ENCODE measurements around the gene CCDC144A. TPM values are rescaled to one million over a fixed set of nuclear protein-coding genes. Genes with fewer than 3 reads are reported as not detected.
A peak's percentile ranks its signal among the peaks of the same experiment; 100 is the strongest.
"Not testable (repeated sequence)": the region's sequence is repeated elsewhere in the genome, so short reads cannot be mapped to it uniquely, and the experiment has no call there.

Gene CCDC144A
- total RNA-seq, 1 experiment from 2014 or later: 0.42 TPM

- not testable (repeated sequence) for DNase-seq (ENCODE audit: low read depth)
Measured at GRCh38 chr17:16757520-16757919, 67.5 kb downstream of the CCDC144A start.

DNA sequence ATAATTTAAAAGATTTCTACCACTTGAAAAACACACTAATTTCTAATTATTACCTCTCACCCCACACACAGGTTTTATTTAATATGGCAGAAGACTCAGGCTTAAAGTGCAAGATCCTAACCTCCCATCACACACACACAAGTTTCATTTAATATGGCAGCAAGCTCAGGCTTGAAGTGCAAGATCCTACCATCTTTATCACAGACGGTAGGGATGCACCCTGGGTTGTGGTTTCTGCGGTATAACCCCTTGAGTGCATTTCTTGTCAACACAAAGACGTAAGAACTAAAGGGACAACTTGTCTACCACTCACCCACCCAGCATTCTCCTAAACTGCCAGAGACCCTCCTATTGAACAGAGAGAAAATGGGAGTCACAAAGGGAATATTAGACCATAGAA is 68.1 kb downstream of the CCDC144A start:
- not testable (repeated sequence) for DNase-seq (ENCODE audit: low read depth)

GRCh38 chr17:16768290-16769175 is 78.5 kb downstream of the CCDC144A start:
- not testable (repeated sequence) for DNase-seq (ENCODE audit: low read depth)

- not testable (repeated sequence) for DNase-seq (ENCODE audit: low read depth)
Measured at GRCh38 chr17:16772394-16773145, 82.5 kb downstream of the CCDC144A start.

GRCh38 chr17:16773146-16773522 is 83.1 kb downstream of the CCDC144A start:
- not testable (repeated sequence) for DNase-seq (ENCODE audit: low read depth)

DNA sequence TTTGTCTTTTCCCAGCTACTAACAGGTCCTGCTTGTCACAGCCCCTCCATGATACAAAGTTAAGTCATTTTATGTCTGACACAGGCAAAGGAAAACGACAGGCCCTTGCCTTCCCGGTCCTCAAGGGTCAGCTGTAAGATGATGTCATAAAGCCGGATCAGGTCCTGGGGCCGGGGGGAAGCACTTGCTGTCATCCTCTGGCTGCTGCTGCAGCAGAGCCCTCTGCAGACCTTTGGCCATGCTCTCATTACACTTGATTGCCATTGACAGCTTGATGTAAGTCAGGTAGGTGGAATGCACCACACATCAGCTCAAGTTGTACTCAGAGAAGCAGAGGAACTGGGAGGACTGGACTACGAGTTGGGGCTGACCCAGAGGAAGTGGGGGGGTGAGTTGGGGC is 97.8 kb downstream of the CCDC144A start:
- DNase-seq (ENCODE audit: low read depth): not testable (repeated sequence)

- DNase-seq (ENCODE audit: low read depth): not testable (repeated sequence)
Measured at GRCh38 chr17:16788889-16789536, 99.0 kb downstream of the CCDC144A start.

GRCh38 chr17:16789622-16790021 is 99.6 kb downstream of the CCDC144A start:
- not testable (repeated sequence) for DNase-seq (ENCODE audit: low read depth)

GRCh38 chr17:16790313-16790871 is 100.4 kb downstream of the CCDC144A start:
- not testable (repeated sequence) for DNase-seq (ENCODE audit: low read depth)

- DNase-seq (ENCODE audit: low read depth): not testable (repeated sequence)
Measured at GRCh38 chr17:16794215-16794614, 104.2 kb downstream of the CCDC144A start.

DNA sequence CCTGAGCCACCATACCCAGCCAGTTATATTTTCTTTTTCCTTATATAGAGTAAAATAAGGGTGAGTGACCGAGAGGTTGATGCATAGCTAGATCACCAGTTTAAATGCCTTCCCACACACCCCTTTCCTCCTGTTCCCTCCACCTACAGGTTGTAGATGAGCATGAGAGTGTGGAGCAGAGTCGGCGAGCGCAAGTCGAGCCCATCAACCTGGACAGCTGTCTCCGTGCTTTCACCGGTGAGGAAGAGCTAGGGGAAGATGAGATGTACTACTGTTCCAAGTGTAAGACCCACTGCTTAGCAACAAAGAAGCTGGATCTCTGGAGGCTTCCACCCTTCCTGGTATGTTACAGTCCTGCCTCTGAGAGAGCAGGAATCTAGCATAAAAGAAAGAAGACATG is 105.9 kb downstream of the CCDC144A start:
- not testable (repeated sequence) for DNase-seq (ENCODE audit: low read depth)

DNA sequence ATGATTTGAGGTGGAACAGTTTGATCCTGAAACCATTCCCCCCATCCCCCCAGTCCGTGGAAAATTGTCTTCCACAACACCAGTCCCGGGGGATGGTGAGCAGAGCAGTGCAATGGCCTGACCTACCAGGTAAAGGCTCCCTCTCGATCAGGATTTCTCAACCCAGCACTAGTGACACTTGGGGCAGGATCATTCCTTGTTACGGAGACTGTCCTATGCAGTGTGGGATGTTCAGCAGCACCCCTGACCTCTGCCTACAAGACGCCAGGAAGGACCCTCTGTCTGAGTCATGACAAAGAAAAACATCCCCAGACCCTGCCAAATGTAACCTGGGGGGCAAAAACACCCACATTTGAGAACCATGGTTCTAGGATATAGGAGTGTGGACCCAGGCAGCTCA is 114.8 kb downstream of the CCDC144A start:
- DNase-seq (ENCODE audit: low read depth): not testable (repeated sequence)

DNA sequence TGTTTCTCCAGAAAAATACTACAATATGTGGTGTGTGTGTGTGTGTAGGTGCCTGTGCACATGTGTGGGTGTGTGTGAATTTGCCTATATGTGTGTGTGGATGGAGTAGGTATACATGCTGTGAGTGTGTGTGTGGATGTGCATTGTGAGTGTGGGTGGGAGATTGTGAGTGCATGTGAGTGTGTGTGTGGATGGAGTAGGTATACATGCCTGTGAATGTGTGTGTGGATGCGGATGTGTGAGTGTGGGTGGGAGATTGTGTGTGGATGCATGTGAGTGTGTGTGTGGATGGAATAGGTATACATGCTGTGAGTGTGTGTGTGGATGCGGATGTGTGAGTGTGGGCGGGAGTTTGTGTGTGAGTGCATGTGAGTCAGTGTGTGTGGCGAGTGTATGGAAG is 116.6 kb downstream of the CCDC144A start:
- DNase-seq (ENCODE audit: low read depth): not testable (repeated sequence)

DNA sequence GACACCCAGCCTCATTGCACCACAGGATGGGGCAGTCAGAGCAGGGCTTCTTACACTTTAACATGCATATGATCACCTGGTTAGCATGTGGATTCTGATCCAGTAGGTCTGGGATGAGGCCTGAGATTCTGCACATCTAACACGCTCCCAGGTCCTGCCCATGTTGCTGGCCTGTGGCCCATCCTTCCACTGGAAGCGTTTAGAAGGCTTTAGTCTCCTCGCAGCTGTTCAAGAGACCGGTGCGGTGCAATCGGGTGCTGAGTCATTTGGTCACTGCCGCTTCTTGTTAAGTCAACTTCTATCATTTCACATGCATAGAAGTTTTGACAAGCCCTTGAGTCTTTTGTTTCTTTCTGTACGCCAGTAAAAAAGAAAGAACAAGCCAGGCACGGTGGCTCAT is 117.6 kb downstream of the CCDC144A start:
- not testable (repeated sequence) for DNase-seq (ENCODE audit: low read depth)

- DNase-seq (ENCODE audit: low read depth): not testable (repeated sequence)
Measured at GRCh38 chr17:16810236-16810635, 120.2 kb downstream of the CCDC144A start.

GRCh38 chr17:16812126-16812525 is 122.1 kb downstream of the CCDC144A start:
- DNase-seq (ENCODE audit: low read depth): peak; percentile 22

DNA sequence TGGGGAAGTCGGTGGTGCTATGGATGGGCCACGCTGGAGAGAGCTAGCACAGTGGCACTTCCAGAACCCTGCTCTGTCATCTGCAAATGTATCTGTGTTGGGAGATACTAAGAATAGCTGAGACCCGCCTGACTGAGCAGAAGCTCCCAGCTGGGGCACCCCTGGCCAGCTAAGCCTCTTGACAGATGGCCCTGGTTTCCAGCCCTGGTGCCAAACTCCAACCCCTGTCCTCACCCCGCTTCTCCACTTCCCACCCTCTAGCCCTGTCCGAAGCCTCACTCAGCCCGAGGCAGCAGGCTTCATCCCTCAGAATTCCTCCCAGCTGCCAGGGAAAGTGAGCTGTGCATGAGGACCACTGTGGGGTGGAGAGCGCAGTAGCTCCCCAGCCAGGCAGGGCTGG is 124.4 kb downstream of the CCDC144A start:
- DNase-seq (ENCODE audit: low read depth): no peak

- DNase-seq (ENCODE audit: low read depth): no peak
Measured at GRCh38 chr17:16817201-16817600, 127.2 kb downstream of the CCDC144A start.

DNA sequence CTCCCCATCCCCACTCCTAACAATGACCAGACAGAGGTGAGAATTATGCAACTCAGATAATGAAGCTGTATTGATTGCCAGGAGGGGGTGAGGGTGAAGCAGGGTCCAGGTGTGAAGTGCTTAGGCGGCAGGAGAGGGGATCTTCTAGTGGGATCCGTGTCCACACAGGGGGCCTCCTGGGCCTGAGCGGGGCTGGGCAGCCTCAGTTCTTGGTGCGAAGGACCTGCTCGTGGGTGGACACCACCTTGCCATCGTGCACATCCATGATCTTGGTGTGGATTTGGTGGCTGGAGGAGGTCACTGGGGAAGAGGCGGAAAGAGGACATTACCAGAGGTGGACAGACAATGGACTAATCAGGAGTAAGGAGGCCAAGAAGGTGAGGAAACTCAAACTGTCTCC is 127.9 kb downstream of the CCDC144A start:
- DNase-seq (ENCODE audit: low read depth): not testable (repeated sequence)

- DNase-seq (ENCODE audit: low read depth): no peak
Measured at GRCh38 chr17:16818340-16818739, 128.3 kb downstream of the CCDC144A start.

- no peak for DNase-seq (ENCODE audit: low read depth)
Measured at GRCh38 chr17:16818821-16819683, 129.0 kb downstream of the CCDC144A start.
